Adipocyte (in vitro differentiated cells): Measurements from ENCODE around the gene PDE4B.

Experiments used
- DNase-seq: peaks from one replicate; pipeline ENCODE4 v3.0.0-alpha.2; 2015; ENCODE audit warnings: low read depth
- H3K27me3 ChIP-seq: replicated peaks from 2 replicates; pipeline ENCODE4 v1.7.0; 2013; ENCODE audit warnings: mild to moderate bottlenecking, low read length, moderate library complexity; ENCODE audit not compliant: control insufficient read depth, insufficient read depth
- H3K36me3 ChIP-seq: 2 replicates; pipeline ENCODE4 v1.7.0; 2013; ENCODE audit warnings: low read length, mild to moderate bottlenecking, moderate library complexity; ENCODE audit not compliant: control insufficient read depth, insufficient read depth, severe bottlenecking
- H3K4me1 ChIP-seq: 2 replicates; pipeline ENCODE4 v1.7.0; 2013; ENCODE audit warnings: mild to moderate bottlenecking, low read length, moderate library complexity; ENCODE audit not compliant: control insufficient read depth, insufficient read depth
- H3K4me3 ChIP-seq: 2 replicates; pipeline ENCODE4 v1.7.0; 2013; ENCODE audit warnings: mild to moderate bottlenecking, low read length, moderate library complexity
- H3K9ac ChIP-seq: 2 replicates; pipeline ENCODE4 v1.7.0; 2013; ENCODE audit warnings: mild to moderate bottlenecking, low read length, moderate library complexity
- H3K9me3 ChIP-seq: 2 replicates; pipeline ENCODE4 v1.7.0; 2013; ENCODE audit warnings: mild to moderate bottlenecking, low read length, moderate library complexity; ENCODE audit not compliant: control insufficient read depth

The PDE4B gene

GRCh38 chr1:65921446-65921845 lies 128.8 kb downstream of the PDE4B start:
- no peak for DNase-seq
- Histone ChIP-seq H3K4me1 (peaks cover 4% of the 10 kb centered on the region), H3K9me3 (no peaks in the 10 kb centered on the region), H3K9ac (no peak overlapping the region), H3K4me3 (no peak overlapping the region), H3K36me3 (no peaks in the 10 kb centered on the region), H3K27me3 (no peaks in the 10 kb centered on the region)

GRCh38 chr1:65924471-65924870 lies 131.8 kb downstream of the PDE4B start:
- no peaks in the 10 kb centered on the region for H3K36me3 ChIP-seq
- H3K4me3 ChIP-seq = no peak overlapping the region
- H3K27me3 ChIP-seq = no peaks in the 10 kb centered on the region
- no peak overlapping the region for H3K9ac ChIP-seq
- DNase-seq = peak; percentile 61
- no peaks in the 10 kb centered on the region for H3K9me3 ChIP-seq
- H3K4me1 ChIP-seq = peaks cover 4% of the 10 kb centered on the region

GRCh38 chr1:65938506-65938905 lies 145.8 kb downstream of the PDE4B start:
- H3K9me3 ChIP-seq = peaks cover 6% of the 10 kb centered on the region
- H3K36me3 ChIP-seq = no peaks in the 10 kb centered on the region
- peaks cover 18% of the 10 kb centered on the region for H3K4me1 ChIP-seq
- H3K9ac ChIP-seq = no peak overlapping the region
- H3K4me3 ChIP-seq = no peak overlapping the region
- DNase-seq = no peak
- H3K27me3 ChIP-seq = no peaks in the 10 kb centered on the region

GRCh38 chr1:65939191-65939590 lies 146.5 kb downstream of the PDE4B start:
- H3K27me3 ChIP-seq = no peaks in the 10 kb centered on the region
- no peak for DNase-seq
- peaks cover 18% of the 10 kb centered on the region for H3K4me1 ChIP-seq
- peaks cover 6% of the 10 kb centered on the region for H3K9me3 ChIP-seq
- H3K4me3 ChIP-seq = no peak overlapping the region
- peak overlapping the region; percentile 43 for H3K9ac ChIP-seq
- no peaks in the 10 kb centered on the region for H3K36me3 ChIP-seq

GRCh38 chr1:65939636-65940035 lies 146.9 kb downstream of the PDE4B start:
- H3K4me1 ChIP-seq = peaks cover 18% of the 10 kb centered on the region
- peak overlapping the region; percentile 43 for H3K9ac ChIP-seq
- no peak overlapping the region for H3K4me3 ChIP-seq
- H3K36me3 ChIP-seq = no peaks in the 10 kb centered on the region
- H3K27me3 ChIP-seq = no peaks in the 10 kb centered on the region
- H3K9me3 ChIP-seq = peaks cover 6% of the 10 kb centered on the region
- peak; percentile 27 for DNase-seq

GRCh38 chr1:65940126-65940525 lies 147.4 kb downstream of the PDE4B start:
- Histone ChIP-seq H3K9me3 (peaks cover 6% of the 10 kb centered on the region), H3K36me3 (no peaks in the 10 kb centered on the region), H3K27me3 (no peaks in the 10 kb centered on the region), H3K4me3 (no peak overlapping the region), H3K4me1 (peaks cover 18% of the 10 kb centered on the region), H3K9ac (no peak overlapping the region)
- DNase-seq = no peak

- no peak overlapping the region for H3K4me3 ChIP-seq
These were observed 149.8 kb downstream of the PDE4B start for GRCh38 chr1:65942476-65942875.

GRCh38 chr1:65946376-65946775 lies 153.7 kb downstream of the PDE4B start:
- Histone ChIP-seq H3K27me3 (no peaks in the 10 kb centered on the region), H3K4me3 (no peak overlapping the region), H3K36me3 (no peaks in the 10 kb centered on the region), H3K9me3 (peaks cover 6% of the 10 kb centered on the region), H3K4me1 (peaks cover 25% of the 10 kb centered on the region), H3K9ac (no peak overlapping the region)
- no peak for DNase-seq

More at GRCh38 chr1:65942476-65942875, 149.8 kb downstream of the PDE4B start:
- no peak for DNase-seq
- Histone ChIP-seq H3K4me1 (peaks cover 18% of the 10 kb centered on the region), H3K9ac (no peak overlapping the region), H3K27me3 (no peaks in the 10 kb centered on the region), H3K9me3 (peaks cover 6% of the 10 kb centered on the region), H3K36me3 (no peaks in the 10 kb centered on the region)

GRCh38 chr1:65946960-65947359 lies 154.3 kb downstream of the PDE4B start:
- H3K9me3 ChIP-seq = peaks cover 6% of the 10 kb centered on the region
- DNase-seq = peak; percentile 67
- peaks cover 25% of the 10 kb centered on the region for H3K4me1 ChIP-seq
- no peak overlapping the region for H3K4me3 ChIP-seq
- H3K9ac ChIP-seq = no peak overlapping the region
- H3K36me3 ChIP-seq = no peaks in the 10 kb centered on the region
- H3K27me3 ChIP-seq = no peaks in the 10 kb centered on the region

GRCh38 chr1:65948609-65949229 lies 156.0 kb downstream of the PDE4B start:
- H3K9me3 ChIP-seq = no peaks in the 10 kb centered on the region
- H3K36me3 ChIP-seq = no peaks in the 10 kb centered on the region
- H3K27me3 ChIP-seq = no peaks in the 10 kb centered on the region
- DNase-seq = peak; percentile 72
- H3K9ac ChIP-seq = peak overlapping the region; percentile 61
- H3K4me1 ChIP-seq = peaks cover 25% of the 10 kb centered on the region
- H3K4me3 ChIP-seq = peak overlapping the region; percentile 47

GRCh38 chr1:65949230-65949626 lies 156.5 kb downstream of the PDE4B start:
- no peaks in the 10 kb centered on the region for H3K27me3 ChIP-seq
- H3K9ac ChIP-seq = peak overlapping the region; percentile 61
- H3K4me1 ChIP-seq = peaks cover 25% of the 10 kb centered on the region
- no peaks in the 10 kb centered on the region for H3K36me3 ChIP-seq
- H3K9me3 ChIP-seq = no peaks in the 10 kb centered on the region
- peak; percentile 70 for DNase-seq
- H3K4me3 ChIP-seq = peak overlapping the region; percentile 34

- Histone ChIP-seq H3K9ac (peak overlapping the region; percentile 61), H3K36me3 (no peaks in the 10 kb centered on the region), H3K4me1 (peaks cover 25% of the 10 kb centered on the region), H3K4me3 (no peak overlapping the region), H3K9me3 (no peaks in the 10 kb centered on the region), H3K27me3 (no peaks in the 10 kb centered on the region)
- DNase-seq = no peak
These were observed 157.2 kb downstream of the PDE4B start for GRCh38 chr1:65949933-65950332.
